ENCODE measurements around the gene PANK1.

The PANK1 gene

DNA sequence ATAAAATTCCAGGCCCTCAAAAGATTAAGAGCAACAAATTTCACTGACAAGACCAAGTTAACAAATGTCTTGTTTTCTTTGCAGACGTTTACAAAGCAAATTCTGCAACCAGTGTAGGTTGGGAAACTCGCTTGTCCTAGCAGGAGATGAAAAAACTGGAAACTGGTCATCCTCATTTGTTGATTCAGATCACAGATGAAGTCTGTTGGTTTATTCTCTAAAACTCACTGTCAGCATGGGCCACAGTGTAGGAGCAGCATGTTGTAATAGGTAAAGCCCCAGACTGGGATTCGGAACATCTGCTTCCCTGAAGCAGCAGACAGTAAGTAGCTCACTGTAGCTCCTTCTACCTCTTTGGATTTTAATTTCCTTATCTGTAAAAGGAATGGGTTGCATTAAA lies 31.5 kb downstream of the PANK1 start:
- DNase-seq = no peak

DNA sequence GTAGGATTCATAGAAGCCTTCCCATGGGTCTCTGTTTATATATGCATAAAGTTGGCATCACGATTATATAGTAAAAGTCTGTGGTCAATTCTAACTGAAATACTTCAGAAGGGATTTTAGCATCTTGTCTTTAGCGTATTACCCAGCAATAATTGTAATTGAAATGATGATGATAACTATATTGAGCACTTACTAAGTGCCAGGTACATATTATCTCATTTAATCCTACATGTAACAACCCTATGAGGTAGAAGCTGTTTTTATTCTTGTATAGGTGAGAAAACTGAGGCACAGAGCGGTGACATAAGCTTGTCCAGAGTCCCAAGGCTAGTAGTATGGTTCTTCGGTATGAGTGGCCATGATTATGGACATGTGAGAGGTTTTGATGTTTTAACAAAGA lies 33.8 kb downstream of the PANK1 start:
- DNase-seq = no peak

DNA sequence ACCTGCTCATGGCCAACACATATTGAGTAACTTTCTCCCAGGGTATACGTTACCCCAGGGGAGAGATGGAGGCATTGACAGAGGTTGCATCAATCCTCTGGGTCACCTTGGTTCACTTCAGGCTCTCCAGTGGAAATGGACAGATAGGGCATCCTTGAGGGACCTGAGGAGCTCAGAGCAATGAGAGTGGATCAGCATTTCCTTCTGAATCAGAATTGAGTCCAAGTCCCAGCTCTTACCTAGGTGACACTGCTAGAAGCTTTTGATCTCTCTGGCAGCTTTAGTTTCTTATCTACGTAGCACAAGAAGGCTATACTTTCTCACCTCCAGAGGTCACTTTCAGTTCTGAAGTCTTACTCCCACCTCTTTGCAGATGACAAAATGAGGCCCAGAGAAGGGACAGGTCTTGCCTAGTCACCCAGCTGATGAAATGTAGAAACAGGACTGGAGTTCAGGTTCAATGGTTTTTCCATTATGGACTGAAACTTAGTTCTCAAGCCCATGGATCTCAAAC lies 35.2 kb downstream of the PANK1 start:
- DNase-seq = no peak

DNA sequence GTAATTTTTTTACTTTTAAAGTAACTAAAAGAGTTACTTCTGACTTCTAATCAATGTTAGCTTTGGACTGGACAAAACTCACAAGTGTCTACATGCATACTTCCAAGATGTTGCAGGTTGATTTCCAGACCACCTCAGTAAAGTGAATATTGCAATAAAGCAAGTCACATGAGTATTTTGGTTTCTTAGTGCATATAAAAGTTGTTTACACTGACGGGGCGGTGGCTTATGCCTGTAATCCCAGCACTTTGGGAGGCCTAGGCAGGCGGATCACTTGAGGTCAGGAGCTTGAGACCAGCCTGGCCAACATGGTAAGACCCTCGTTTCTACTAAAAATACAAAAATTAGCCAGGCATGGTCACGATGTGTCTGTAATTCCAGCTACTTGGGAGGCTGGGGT lies 40.8 kb downstream of the PANK1 start:
- DNase-seq = no peak

DNA sequence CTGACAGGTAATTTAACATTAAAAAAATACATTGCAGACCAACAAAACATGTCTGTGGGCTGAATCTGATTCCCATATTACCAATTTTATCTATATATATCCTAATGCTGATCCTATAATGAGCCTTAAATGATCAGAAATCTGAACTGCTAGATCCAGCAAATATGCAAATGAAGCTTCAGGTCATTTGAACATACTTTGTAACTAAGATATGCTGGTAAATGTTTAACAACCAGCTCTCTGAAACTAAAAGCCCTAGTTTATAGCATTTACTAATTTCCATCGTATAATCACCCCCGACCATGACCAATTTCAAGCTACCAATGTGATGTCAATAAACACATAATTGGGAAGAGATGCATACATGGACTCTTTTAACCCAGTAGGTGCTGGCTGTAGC lies 42.1 kb downstream of the PANK1 start:
- DNase-seq = no peak

DNA sequence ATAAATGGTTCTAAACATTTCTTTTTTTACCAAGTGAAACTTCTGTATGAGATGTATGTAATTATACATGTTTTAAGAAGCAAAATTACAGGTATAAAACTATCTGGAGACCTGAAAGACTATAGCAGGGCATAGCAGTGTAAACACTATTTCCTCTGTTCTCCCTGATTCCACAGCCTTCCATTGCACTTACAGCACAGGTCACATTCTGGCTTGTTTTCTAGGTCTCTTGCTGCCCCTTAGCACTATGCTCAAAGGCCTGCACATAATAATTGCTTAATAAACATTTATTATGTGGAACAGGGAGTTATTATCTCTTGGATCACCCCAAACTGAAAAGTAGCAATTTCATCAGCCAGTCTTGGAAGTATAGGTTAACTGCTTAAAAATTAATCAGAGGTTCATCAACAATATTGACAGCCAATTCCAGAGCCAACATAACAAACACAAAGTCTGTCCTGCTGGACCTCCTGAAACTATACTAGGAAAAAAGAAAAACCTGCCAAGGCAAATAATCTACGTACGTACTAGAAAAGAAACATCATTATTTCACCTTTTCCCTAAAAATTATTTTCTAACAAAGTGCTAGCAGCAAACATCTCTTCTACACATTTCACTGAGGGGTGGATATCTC lies 43.2 kb downstream of the PANK1 start:
- no peak for DNase-seq

DNA sequence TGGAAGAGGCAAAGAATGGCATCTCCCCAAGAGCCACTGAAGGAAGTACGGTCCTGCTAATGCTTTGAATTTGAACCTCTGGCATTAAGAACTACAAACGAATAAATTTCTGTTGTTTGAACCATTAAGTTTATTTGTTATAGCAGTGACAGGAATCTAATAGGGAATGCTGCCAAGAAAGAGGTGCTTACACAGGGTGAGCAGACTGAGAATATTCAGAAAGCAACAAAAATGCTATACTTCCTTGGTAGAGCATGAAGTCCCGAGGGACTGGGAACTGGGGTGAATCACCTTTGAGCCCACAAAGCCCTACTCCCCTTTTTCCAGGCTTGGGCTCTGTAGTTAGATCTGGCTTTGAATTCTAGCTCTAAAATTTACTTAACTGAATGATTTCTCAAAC lies 45.0 kb downstream of the PANK1 start:
- DNase-seq = no peak

DNA sequence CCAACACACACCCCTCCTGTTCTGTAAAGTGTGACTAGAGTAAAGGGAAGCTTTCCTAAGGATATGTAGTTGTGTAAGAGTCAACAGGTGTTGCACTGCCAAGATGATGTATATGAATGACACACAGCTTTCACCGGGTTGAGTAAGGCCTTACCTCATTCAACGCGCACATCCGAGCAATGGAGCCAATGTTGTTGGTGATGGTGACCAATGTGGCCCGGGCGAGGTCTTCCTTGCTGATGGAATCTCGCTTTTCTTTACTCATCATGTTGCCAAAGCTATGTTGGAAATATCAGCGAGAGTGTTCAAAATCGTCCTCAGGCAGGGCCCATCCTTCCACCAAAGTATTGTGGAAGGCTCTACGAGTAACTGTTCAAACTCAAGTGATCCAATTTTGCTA lies 52.0 kb downstream of the PANK1 start:
- DNase-seq = no peak

DNA sequence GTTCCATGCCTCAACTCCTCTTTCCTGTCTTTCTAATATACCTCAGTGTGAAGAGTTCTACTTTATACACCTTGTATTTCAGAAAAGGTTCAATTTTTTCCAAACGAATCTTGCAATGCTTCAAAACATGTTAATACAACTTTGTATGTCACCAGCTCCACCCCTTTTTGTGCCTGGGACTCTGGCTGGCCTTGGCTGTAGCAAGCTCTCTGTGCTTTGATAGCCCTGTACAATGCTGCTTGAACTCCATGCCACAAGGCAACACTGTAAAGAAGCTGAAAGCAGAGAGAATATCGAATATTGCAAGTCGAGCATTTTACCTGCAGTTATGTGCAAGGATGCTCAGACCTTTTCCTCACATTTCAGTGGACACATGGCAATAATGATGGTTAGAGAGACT lies 52.5 kb downstream of the PANK1 start:
- no peak for DNase-seq

DNA sequence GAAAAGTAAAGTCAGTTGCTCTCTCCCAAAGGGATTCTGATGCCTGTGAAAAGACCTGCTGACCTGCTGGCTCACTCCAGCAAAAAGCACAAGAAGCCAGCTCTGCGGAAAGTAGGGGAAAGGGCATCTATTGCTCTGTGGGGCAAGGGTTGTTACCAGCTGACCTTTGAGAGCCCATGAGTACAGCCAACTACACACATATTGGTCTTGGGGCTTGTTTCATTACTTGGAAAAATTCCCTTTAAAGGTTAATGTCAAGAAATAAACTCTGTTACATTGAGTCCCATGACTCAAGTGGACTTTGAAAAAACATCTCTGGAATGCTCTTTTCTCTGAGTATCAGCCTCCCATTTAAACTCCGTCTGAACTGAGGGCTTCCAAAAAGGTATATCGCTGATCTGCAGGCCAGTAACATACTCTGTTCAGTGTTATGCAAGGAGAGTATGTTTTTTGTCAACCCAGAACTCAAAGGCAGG lies 53.2 kb downstream of the PANK1 start:
- no peak for DNase-seq

DNA sequence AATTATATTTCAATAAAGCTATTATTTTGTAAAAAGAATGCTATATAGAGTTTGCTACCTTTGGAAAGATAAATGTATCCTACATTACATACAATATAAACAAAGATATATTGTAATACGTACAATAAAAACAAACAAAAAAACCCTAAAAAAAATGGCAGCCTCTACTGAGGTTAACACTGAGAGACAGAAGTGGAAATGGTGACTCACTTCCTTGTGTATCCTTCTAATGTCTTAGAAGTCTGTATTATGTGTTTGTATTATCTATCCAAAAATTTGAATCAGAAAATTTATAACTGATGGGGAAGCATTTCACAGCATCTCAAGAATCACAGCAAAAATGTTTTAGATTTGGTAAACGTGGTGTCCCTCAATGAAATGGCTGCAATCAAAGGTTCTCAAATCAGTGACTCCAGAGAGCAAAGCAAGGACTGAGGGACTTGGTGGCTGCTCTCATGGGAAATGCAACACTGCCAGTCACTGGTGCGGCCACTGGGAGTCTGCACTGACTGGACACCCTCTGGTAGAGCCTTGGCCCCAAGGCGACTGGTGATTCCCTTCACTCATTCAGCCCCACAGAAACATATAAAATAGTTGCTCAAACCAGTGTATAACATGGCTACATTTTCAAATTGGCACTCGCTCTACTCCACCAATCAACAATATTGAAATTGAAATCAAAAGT lies 53.8 kb downstream of the PANK1 start:
- no peak for DNase-seq

DNA sequence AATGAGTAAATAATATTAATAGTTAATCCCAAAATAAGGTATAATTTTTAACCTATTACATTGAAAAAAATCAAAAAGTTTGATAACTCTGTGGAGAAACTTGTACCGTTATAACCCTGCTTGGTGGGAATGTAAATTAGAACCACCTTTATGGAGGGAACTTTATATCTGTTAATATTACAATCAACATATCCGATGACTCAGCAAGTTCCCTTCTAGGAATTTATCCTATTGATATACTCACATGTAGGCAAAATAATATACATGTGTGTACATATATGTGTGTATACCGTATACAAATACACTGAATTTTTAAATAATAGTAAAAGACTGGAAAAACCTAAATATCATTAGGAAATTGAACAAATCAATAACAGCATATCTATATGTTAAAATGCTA lies 54.7 kb downstream of the PANK1 start:
- no peak for DNase-seq

DNA sequence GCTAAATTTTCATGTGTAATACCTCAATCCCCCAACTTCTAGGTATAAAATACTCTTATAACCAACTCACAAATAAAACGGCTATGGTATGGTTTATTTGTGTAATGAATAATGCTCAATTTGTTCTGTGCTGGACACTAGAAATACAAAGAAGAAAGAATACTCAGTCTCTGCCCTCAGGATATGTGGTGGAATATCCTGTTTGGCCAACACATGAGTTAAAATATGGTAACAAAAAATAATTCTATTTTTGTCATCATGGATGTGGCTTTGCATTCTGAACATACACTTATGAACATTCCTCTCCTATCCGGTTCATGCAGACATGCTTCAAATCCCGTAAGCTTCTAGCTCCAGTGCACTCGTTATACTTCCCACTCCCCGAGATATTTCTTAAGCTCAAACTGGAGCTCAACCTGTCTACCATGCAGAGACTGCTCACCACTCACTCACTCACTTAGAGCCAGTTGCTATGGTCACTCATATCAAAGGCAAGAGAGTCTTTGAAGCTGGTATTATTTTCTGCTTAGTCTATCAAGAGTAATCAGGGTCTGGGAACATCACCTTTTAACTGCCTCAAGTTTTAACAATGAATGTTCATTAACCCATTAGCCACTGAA lies 55.8 kb downstream of the PANK1 start:
- DNase-seq = no peak

DNA sequence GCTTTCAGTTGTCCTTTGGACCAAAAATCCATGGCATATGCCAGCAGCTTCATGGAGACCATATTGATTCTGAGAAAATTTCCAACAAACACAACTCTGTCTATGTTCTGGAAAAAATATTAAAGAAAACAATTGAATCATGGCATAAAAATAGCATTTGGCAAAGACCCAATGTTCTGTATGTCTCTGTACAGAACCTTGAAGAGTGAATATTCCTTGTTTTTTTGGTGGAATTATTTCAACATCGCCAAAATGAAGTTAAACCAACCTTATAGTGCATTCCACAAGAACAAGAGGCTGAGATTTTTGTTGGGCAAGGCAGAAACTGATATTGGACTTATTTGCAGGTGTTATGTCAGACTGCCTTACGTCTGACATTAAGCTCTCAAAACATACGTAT lies 56.4 kb downstream of the PANK1 start:
- no peak for DNase-seq

DNA sequence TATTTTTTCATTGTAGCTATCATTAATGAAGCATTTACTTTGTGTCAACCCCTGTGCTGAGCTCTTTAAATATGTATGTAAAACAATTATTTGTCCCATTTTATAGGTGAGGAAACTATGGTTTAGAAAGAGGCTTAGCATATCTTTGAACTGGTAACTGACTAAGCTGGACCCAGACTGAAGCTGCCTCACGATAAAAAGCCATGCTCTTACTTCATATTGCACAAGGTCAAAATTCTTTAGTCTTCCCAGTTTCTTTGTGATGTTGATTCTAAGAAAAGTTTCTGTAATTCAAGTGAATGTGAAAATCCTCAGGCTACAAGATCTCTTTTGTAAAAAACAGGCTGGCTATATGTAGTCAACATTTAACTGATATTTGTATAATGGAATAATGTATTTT lies 63.0 kb downstream of the PANK1 start:
- no peak for DNase-seq

DNA sequence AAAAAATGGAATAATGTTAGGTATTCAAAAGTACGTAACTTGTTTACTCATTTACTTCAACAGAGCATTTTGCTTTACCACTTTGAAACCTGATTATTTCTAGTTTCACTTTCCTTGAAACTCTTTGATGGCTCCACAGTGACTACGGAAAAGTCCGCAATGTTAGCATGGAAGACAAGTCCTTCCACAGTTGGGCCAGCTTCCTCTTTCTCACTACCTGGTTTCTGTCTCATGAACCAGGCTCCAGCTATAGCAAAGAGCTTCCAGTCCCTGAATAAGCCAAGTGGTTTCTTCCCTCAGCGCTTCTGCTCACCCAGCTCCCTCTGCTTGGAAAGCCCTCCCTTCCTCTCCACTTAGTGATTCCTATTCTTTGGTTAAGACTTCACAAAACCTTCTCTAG lies 64.8 kb downstream of the PANK1 start:
- DNase-seq = no peak

DNA sequence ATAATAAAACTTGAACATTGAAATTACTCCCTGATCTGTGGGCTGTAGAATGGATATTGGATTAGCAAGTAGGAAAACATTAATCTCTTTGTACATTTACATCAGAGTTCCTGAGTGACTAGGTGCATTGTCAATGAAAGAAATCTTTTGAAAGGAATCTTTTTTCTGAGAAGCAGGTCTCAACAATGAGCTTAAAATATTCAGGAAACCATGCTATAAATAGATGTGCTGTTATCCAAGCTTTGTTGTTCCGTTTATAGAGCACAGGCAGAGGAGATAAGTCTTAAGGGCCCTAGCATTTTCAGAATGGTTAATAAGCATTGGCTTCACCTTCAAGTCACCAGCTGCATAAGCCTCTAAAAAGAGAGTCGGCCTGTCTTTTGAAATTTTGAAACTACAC lies 68.3 kb downstream of the PANK1 start:
- no peak for DNase-seq

DNA sequence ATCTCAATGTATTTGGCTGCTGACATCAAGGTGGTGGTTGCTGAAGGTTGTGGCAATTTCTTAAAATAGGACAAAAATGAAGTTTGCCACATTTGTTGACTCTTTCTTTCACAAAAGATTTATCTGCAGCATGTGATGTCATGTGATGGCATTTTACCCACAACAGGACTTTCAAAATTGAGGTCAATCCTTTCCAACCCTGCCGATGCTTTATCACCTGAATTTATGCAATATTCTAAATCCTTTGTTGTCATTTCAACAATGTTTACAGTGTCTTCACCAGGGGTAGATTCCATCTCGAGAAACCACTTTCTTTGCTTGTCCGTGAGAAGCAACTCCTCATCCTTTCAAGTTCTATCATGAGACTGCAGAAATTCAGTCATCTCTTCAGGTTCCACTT lies 69.0 kb downstream of the PANK1 start:
- no peak for DNase-seq

DNA sequence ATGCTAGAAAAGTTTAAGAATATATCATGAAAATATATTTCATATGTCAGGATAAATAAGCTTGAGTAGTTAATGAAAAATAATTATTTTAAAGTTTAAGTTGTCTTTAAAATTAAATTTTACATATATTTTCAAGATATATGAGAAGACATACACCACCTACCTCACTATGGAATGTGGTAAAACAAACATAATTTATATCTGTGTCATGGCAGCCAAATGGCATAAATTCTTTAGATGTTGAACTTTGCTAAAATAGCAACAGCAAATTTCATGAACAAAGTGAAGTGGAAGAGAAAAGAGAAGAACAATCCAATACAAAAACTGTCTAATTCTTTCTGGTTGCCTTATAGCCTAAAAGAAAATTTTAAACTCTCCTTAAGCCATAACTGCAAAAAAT lies 70.0 kb downstream of the PANK1 start:
- no peak for DNase-seq

DNA sequence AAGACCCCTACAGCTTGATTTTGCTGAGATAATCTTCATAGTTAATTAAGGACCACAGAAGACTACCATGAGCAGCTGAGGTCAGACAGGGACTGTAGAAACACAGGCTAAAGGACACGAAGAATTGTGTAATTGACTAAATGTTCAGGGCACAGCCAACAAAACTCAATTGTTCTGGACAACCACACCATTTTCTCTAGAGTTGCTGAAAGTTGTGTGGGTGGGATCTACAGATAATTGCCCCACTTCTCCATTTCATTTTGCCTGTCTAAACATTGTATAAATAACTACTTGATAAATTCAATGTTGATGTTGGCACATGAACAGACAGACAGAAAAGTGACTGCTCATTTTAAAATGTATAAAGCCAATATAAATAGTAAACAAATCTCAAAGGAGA lies 70.7 kb downstream of the PANK1 start:
- no peak for DNase-seq

DNA sequence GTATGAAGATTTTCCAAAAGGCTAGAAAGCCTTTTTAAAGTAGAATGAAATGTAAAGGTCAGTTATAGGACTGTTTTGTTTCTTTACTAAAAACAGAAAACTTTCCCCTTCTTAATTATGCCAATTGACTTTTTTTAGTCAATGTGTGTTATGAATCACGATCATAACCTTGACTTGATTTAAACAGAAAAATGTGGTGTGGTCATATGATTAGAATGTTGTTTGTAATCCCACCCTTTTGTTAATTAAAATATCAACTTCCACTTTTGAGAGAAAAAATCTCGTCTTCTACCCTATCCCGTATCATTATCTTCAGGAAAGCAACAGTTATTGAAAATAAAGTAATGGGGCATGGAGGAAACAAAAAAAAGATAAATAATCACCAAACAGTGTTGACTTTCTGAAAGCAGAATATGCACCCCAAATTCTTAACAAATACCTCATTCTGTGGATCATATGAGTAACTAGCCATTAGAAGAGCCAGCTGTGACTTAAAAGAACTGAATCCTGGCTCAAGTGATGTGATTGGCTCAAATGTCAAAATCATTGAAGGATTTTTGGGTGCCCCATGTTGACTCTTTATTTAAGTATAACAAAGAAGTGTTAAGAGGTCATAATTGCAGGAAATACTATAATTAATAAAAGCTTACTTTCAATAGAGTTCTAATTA lies 77.3 kb downstream of the PANK1 start:
- no peak for DNase-seq

DNA sequence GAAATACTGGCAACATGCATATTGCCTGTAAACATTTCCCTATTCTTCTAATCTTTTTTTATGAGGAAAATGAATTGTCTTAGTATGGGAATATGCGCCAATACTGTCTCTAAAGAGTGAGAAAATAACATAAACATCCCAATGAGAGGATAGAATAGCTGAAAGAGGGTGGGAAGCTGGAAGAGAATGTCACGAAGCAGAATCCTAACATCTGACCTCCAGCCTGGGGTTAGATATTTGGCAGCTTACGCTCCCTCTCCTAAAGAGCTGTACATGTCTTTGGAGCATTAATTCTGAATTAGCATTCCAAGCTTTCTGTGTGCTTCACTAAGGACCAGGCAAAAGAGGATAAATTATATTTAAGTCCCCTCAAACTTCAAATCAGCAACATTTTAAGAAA lies 78.0 kb downstream of the PANK1 start:
- no peak for DNase-seq

DNA sequence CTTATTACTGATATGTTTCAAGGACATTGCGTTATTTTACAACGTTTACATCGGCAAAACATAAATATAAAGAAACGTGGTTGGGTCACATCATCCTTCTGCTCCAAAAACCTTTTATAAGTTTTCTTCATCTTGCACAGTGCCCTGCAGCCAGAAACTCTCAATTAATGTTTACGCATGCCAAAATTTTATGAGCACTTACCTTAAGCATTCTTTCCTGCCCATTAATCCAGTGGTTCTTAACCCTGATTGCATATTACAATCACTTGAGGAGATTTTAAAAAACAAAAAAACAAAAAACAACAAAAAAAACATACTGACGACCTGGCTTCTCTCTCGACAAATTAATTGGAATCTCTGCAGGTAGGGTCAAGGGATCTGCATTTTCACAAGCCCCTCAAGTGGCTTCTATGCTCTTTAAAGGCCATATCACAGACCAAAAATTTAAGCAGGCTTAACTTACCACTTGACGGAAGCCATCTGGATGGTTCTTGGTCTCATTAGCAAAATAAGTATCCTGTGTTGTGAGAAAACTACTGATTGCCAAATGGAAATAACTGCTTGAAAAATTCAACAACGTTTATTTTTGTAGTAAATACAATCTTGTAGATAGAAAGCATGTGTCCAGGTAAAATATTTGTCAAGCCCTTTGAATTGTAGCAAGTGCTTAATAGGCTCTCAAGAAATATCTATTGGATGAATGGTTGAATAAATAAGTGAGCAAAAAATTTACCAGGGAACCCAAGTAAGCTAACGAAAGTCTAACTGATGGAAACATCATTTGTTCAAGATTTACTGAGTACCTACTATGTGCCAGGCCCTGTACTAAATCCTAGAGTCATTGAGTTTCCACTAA lies 78.7 kb downstream of the PANK1 start:
- DNase-seq = no peak

Measured in NCI-H1417 treated with DMSO at 0.1 percent for 48 hours (cell line).